Stimulated activated CD8-positive, alpha-beta memory T cell treated with anti-CD3 and anti-CD28 coated beads, Interleukin-7, amount 100 ng/mL, for 24 hours (primary cell): ENCODE data around the gene MMD2.

Source experiments
- DNase-seq: peaks from one replicate; pipeline ENCODE4 v3.0.0-alpha.2; 2020; ENCODE audit warnings: low read depth

MMD2 gene

GRCh38 chr7:4959306-4959705 is 319 bp upstream of the MMD2 start:
- no peak for DNase-seq

- no peak for DNase-seq
Observed at GRCh38 chr7:4957847-4958476, 1.0 kb downstream of the MMD2 start.

- no peak for DNase-seq
Observed at GRCh38 chr7:4951903-4952636, 6.9 kb downstream of the MMD2 start.

DNA sequence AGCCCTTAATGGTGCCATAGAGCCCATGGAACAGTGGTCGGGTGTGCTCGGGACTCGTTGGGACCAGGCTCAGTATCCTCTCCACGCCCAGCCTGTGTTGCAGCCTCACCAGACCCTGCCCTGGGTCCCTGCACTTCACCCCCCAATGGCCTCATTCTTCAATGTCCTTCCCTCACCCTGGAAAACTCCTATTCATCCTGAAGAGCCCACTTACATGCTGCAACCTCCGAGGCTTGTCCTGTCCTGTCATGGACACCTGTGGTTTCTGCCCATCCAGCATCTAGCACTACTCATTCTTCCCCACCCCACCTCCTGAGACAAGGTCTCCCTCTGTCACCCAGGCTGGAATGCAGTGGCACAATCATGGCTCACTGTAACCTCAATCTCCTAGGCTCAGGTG is 7.7 kb downstream of the MMD2 start:
- DNase-seq: no peak

GRCh38 chr7:4948402-4948801 is 10.6 kb downstream of the MMD2 start:
- no peak for DNase-seq

DNA sequence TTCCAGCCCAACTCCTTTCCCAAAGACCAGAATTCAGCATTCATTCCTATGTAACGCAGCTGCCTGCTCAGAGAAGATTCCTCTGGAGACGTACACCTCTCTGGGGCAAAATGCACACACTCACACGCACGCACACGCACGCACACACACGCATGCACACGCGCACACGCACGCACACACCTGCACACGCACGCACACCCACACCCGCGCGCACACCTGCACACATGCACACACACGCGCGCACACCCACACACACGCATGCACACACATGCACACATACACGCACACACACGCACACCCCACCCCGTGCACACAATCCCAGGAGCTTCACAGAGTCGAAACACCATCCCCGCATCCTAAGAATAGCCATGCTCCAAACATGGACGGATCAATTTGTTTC is 13.0 kb downstream of the MMD2 start:
- DNase-seq: no peak

- no peak for DNase-seq
Observed at GRCh38 chr7:4944939-4945338, 14.0 kb downstream of the MMD2 start.

- no peak for DNase-seq
Observed at GRCh38 chr7:4943297-4943696, 15.7 kb downstream of the MMD2 start.

- DNase-seq: no peak
Observed at GRCh38 chr7:4939971-4940728, 18.8 kb downstream of the MMD2 start.

DNA sequence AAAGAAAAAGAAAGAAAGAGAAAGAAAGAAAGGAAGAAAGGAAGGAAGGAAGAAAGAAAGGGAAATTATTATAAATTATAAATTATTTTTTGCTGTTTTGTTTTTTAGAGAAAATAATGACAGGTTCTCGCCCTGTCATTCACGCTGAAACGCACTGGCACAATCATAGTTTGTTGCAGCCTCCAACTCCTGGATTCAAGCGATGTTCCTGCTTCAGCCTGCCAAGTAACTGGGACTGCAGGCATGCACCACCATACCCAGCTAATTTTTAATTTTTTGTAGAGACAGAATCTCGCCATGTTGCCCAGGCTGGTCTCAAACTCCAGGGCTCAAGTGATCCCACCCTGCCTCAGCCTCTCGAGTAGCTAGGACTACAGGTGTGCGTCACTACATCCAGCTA is 21.6 kb downstream of the MMD2 start:
- no peak for DNase-seq

DNA sequence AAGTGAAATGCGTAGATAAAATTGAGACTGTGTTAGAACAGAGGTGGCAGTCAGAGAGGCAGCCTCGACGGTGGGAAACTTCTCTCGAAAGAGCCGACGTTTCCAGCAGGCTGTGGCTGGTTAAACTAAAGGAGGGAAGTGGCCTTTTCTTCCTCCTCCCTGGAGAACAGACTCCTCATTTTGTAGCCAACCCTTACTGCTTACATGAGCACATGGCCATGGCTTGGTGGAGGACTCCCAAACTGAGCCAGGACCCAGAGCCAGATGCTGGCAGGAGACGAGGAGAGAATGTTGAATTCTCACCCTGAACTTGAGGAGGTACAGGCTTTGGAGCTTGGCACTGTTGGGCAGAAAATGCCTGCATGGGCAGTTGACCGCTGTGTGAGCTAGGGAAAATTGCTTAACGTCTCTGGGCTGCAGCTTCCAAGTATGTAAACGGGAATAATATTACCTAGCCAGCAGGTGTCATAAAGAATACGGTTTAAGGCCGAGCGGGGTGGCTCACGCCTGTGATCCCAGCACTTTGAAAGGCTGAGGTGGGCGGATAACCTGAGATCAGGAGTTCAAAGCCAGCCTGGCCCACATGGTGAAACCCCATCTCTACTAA is 24.5 kb downstream of the MMD2 start:
- no peak for DNase-seq

GRCh38 chr7:4931943-4932342 is 27.0 kb downstream of the MMD2 start:
- no peak for DNase-seq

- DNase-seq: no peak
Observed at GRCh38 chr7:4929005-4929404, 30.0 kb downstream of the MMD2 start.

- no peak for DNase-seq
Observed at GRCh38 chr7:4928445-4928844, 30.5 kb downstream of the MMD2 start.

- DNase-seq: no peak
Observed at GRCh38 chr7:4919969-4920766, 38.8 kb downstream of the MMD2 start.

- DNase-seq: no peak
Observed at GRCh38 chr7:4916113-4916512, 42.9 kb downstream of the MMD2 start.

- DNase-seq: no peak
Observed at GRCh38 chr7:4911111-4911828, 47.7 kb downstream of the MMD2 start.

DNA sequence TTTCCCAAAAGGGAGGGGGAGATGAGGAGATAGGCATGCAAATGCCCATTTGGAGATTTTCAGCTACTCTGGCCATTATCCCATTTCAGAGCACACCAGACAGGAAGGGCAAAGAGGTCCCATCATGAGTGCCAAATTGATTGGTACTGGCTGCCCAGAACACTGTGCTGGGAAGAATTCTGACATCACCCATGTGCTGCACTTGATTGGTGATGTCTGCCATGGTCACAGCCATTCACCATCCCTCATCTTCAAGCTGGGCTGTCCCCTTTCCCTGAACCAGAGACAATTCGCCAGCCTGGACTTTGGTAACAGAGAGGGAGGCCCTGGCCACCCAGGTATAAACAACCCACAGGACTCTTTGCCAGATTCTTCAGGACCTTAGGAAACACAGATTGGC is 52.3 kb downstream of the MMD2 start:
- DNase-seq: no peak

GRCh38 chr7:4905171-4905570 is 53.8 kb downstream of the MMD2 start:
- no peak for DNase-seq

- no peak for DNase-seq
Observed at GRCh38 chr7:4904346-4904745, 54.6 kb downstream of the MMD2 start.

DNA sequence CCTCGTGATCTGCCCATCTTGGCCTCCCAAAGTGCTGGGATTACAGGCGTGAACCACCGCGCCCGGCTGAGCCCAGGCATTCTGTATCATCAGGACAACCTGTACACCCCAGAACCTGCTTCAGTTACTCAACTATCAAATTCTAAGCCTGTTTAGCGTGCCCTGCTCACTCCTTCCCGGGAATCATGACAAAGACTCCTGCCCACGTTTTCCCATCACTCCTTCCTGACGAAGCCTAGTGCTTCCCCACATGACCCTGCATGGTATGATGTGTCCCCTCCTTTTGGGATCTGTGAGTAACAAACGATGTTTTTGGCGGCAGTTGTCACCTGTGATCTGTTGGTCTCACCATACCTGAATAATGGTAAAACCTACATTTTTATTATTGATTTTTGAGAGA is 63.2 kb downstream of the MMD2 start:
- DNase-seq: no peak
